ENCODE data around the gene NMNAT2.

GRCh38 chr1:183226361-183226760 is 191.8 kb downstream of the NMNAT2 start:
- no peak for TF ChIP-seq POLR2A (IDR thresholded peaks at IDR 0.05)
- TF ChIP-seq, protein P1, sequence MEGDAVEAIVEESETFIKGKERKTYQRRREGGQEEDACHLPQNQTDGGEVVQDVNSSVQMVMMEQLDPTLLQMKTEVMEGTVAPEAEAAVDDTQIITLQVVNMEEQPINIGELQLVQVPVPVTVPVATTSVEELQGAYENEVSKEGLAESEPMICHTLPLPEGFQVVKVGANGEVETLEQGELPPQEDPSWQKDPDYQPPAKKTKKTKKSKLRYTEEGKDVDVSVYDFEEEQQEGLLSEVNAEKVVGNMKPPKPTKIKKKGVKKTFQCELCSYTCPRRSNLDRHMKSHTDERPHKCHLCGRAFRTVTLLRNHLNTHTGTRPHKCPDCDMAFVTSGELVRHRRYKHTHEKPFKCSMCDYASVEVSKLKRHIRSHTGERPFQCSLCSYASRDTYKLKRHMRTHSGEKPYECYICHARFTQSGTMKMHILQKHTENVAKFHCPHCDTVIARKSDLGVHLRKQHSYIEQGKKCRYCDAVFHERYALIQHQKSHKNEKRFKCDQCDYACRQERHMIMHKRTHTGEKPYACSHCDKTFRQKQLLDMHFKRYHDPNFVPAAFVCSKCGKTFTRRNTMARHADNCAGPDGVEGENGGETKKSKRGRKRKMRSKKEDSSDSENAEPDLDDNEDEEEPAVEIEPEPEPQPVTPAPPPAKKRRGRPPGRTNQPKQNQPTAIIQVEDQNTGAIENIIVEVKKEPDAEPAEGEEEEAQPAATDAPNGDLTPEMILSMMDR (IDR thresholded peaks at IDR 0.05) = no peak

Measured in testis (tissue), 2 donors.